GM13977 (cell line): ENCODE data around the gene DUSP28.
"Not testable (repeated sequence)": the region's sequence is repeated elsewhere in the genome, so short reads cannot be mapped to it uniquely, and the experiment has no call there.

Experiments
- DNase-seq: peaks from one replicate; pipeline ENCODE4 v3.0.0; 2012; ENCODE audit warnings: low spot score
- CTCF ChIP-seq: IDR thresholded peaks from 2 replicates; pipeline ENCODE4 v1.5.1; 2012; ENCODE audit warnings: mild to moderate bottlenecking, control low read depth; ENCODE audit not compliant: insufficient read depth; ENCODE audit errors: extremely low read depth, missing control alignments
- in situ Hi-C: fragments of 300-500 bp; cut with MboI; formaldehyde crosslinking; loops from one replicate; pipeline ENCODE4 v1.12.0; 2022; ENCODE audit warnings: low sequenced_read_pairs, low pct_unique_long_range_greater_than_20kb, mixed read lengths, inconsistent platforms; ENCODE audit not compliant: unreplicated experiment

The DUSP28 gene

GRCh38 chr2:240538031-240538780, 22.0 kb upstream of the DUSP28 start:
- in situ Hi-C loops: no loop called here
- no peak for TF ChIP-seq CTCF
- DNase-seq: no peak

- DNase-seq, in situ Hi-C loops: not testable (repeated sequence)
Observed at GRCh38 chr2:240539101-240539500, 21.1 kb upstream of the DUSP28 start.

- DNase-seq: no peak
- in situ Hi-C loops: no loop called here
- TF ChIP-seq CTCF: no peak
Observed at GRCh38 chr2:240539906-240540305, 20.3 kb upstream of the DUSP28 start.

GRCh38 chr2:240551288-240551687, 8.9 kb upstream of the DUSP28 start:
- in situ Hi-C loops: no loop called here
- no peak for TF ChIP-seq CTCF
- no peak for DNase-seq

- no peak for TF ChIP-seq CTCF
- DNase-seq: no peak
- in situ Hi-C loops: no loop called here
Observed at GRCh38 chr2:240551811-240552210, 8.3 kb upstream of the DUSP28 start.

- TF ChIP-seq CTCF: no peak
- no peak for DNase-seq
- in situ Hi-C loops: no loop called here
Observed at GRCh38 chr2:240553956-240554480, 6.1 kb upstream of the DUSP28 start.

GRCh38 chr2:240554767-240555493, 5.2 kb upstream of the DUSP28 start:
- DNase-seq: no peak
- no peak for TF ChIP-seq CTCF
- in situ Hi-C loops: no loop called here
